Sigmoid colon (tissue), 7 donors: Measurements from ENCODE around the gene FCER2. TPM values are rescaled to one million over a fixed set of nuclear protein-coding genes. Genes with fewer than 3 reads are reported as not detected.
"Not testable (repeated sequence)": the region's sequence is repeated elsewhere in the genome, so short reads cannot be mapped to it uniquely, and the experiment has no call there.

Source experiments
- DNase-seq: peaks from one replicate; pipeline ENCODE4 v3.0.0-alpha.2; 2019
- H3K27ac ChIP-seq, 4 donors: fragments of 200-600 bp; sonication (generic); one replicate each; pipeline ENCODE4 v1.5.1; 2016 to 2019; ENCODE audit warnings: mild to moderate bottlenecking in 1 of 4
- H3K27me3 ChIP-seq, 3 donors: fragments of 200-600 bp; sonication (generic); one replicate each; pipeline ENCODE4 v1.5.1; 2019; ENCODE audit warnings: mild to moderate bottlenecking in 1 of 3
- H3K36me3 ChIP-seq, 4 donors: fragments of 200-600 bp; sonication (generic); one replicate each; pipeline ENCODE4 v1.5.1; 2016 to 2019
- H3K4me1 ChIP-seq, 4 donors: fragments of 200-600 bp; sonication (generic); one replicate each; pipeline ENCODE4 v1.5.1; 2017 to 2019
- H3K4me3 ChIP-seq, 4 donors: fragments of 200-600 bp; sonication (generic); one replicate each; pipeline ENCODE4 v1.5.1; 2017 to 2019; ENCODE audit warnings: mild to moderate bottlenecking in 2 of 4, moderate library complexity in 1 of 4
- H3K9me3 ChIP-seq, 4 donors: fragments of 200-600 bp in 3 of 4; sonication (generic) in 3 of 4; one replicate each; pipeline versions ENCODE4 v1.5.1 to v1.6.1; 2013 to 2019
- CTCF ChIP-seq, 4 experiments: fragments of 450-650 bp in 3 of 4; fragments of 200-600 bp in 1 of 4; IDR thresholded peaks; one replicate each; pipeline ENCODE4 v1.5.1; 2016 to 2019; ENCODE audit warnings: antibody characterized with exemption in 4 of 4, mild to moderate bottlenecking in 3 of 4, moderate library complexity in 2 of 4
- EP300 ChIP-seq, 4 donors: sonication (generic); formaldehyde crosslinking; IDR thresholded peaks; one replicate each; pipeline ENCODE4 v1.6.1; 2017; ENCODE audit warnings: antibody characterized with exemption in 4 of 4
- POLR2A ChIP-seq, 2 donors: fragments of 450-650 bp; IDR thresholded peaks; one replicate each; pipeline ENCODE4 v1.6.1; 2016; ENCODE audit warnings: antibody characterized with exemption in 2 of 2, mild to moderate bottlenecking in 2 of 2, moderate library complexity in 2 of 2
- POLR2AphosphoS5 ChIP-seq, 4 donors: sonication (generic); formaldehyde crosslinking; IDR thresholded peaks; one replicate each; pipeline ENCODE4 v1.6.1; 2017; ENCODE audit warnings: antibody characterized with exemption in 4 of 4
- WGBS, 2 donors: extraction: QIAGEN DNeasy Blood & Tissue Kit; methylation state at CpG; one replicate each; pipeline ENCODE4 v1.1.7; 2013; 5-methylcytosine and 5-hydroxymethylcytosine counted together
- intact Hi-C: fragments of 100-400 bp; cut with DNase I; formaldehyde crosslinking; loops from one replicate; pipeline ENCODE4 v1.15.1; 2023
- polyA plus RNA-seq, 3 donors: library from polyadenylated mRNA; stranded (reverse); fragments of 200-250 nt; gene quantifications; one replicate each; pipeline ENCODE4 v1.2.3, GENCODE V29; 2013
- total RNA-seq, 4 donors: library from RNA; depleted of rRNA; stranded (reverse); fragments of >200 nt; gene quantifications; one replicate each; pipeline ENCODE4 v1.1.0, GENCODE V29; 2016
- donor health status: healthy with polysubstance abuse.
- donor health status: Bipolar disorder and iron deficiency.
- donor health status: healthy.

Gene FCER2
- total and polyA plus RNA-seq, 7 donors, result 0.27 to 14.7 (median 0.61) TPM; not detected in 1

- Histone ChIP-seq H3K4me3 (no peak overlapping the region), H3K27me3 (peaks cover 0 to 46% (median 19%) of the 10 kb centered on the region in 3 donors), H3K9me3 (no peaks in the 10 kb centered on the region), H3K36me3 (no peaks in the 10 kb centered on the region), H3K4me1 (peaks cover 0 to 4% (median under 1%) of the 10 kb centered on the region in 4 donors), H3K27ac (no peak overlapping the region)
- 88 to 95% methylated on average over 26 of the region's 26 CpGs for WGBS, 2 donors
- TF ChIP-seq POLR2AphosphoS5 (IDR thresholded peaks at IDR 0.05), result no peak
- intact Hi-C loops, result no loop called here
- no peak for DNase-seq
Observed at GRCh38 chr19:7647156-7647555, 54.8 kb downstream of the FCER2 start.

- WGBS, 2 donors, result 91 to 92% methylated on average over 8 of the region's 8 CpGs
- H3K4me3 ChIP-seq, result no peak overlapping the region
- H3K27me3 ChIP-seq, result peaks cover 0 to 46% (median 19%) of the 10 kb centered on the region in 3 donors
- no peaks in the 10 kb centered on the region for H3K4me1 ChIP-seq
- H3K9me3 ChIP-seq, result no peaks in the 10 kb centered on the region
- intact Hi-C loops, result no loop called here
- H3K36me3 ChIP-seq, result no peaks in the 10 kb centered on the region
- DNase-seq, result no peak
- TF ChIP-seq EP300 (IDR thresholded peaks at IDR 0.05) (no peak), POLR2AphosphoS5 (IDR thresholded peaks at IDR 0.05) (no peak), CTCF (IDR thresholded peaks at IDR 0.05) (no peak), POLR2A (IDR thresholded peaks at IDR 0.05) (no peak)
- H3K27ac ChIP-seq, result no peak overlapping the region
Observed at GRCh38 chr19:7646426-7646700, 55.6 kb downstream of the FCER2 start.

- no peaks in the 10 kb centered on the region for H3K9me3 ChIP-seq
- no peak for DNase-seq
- H3K27ac ChIP-seq, result no peak overlapping the region
- H3K36me3 ChIP-seq, result no peaks in the 10 kb centered on the region
- TF ChIP-seq POLR2A (IDR thresholded peaks at IDR 0.05) (no peak), POLR2AphosphoS5 (IDR thresholded peaks at IDR 0.05) (no peak), EP300 (IDR thresholded peaks at IDR 0.05) (no peak)
- no peaks in the 10 kb centered on the region for H3K4me1 ChIP-seq
- H3K4me3 ChIP-seq, result no peak overlapping the region
- H3K27me3 ChIP-seq, result peaks cover 0 to 44% (median 19%) of the 10 kb centered on the region in 3 donors
- WGBS, 2 donors, result 83 to 88% methylated on average over 20 of the region's 20 CpGs
- intact Hi-C loops, result no loop called here
Observed at GRCh38 chr19:7645656-7646425, 56.1 kb downstream of the FCER2 start.

GRCh38 chr19:7645163-7645562, 56.8 kb downstream of the FCER2 start:
- no peak for TF ChIP-seq CTCF (IDR thresholded peaks at IDR 0.05)
- TF ChIP-seq POLR2AphosphoS5 (IDR thresholded peaks at IDR 0.05), result no peak
- TF ChIP-seq EP300 (IDR thresholded peaks at IDR 0.05), result no peak
- Histone ChIP-seq H3K36me3 (no peaks in the 10 kb centered on the region), H3K27me3 (peaks cover 0 to 39% (median 19%) of the 10 kb centered on the region in 3 donors), H3K4me3 (no peak overlapping the region), H3K9me3 (no peaks in the 10 kb centered on the region), H3K27ac (no peak overlapping the region), H3K4me1 (no peaks in the 10 kb centered on the region)
- intact Hi-C loops, result no loop called here
- DNase-seq, result no peak
- WGBS, 2 donors, result 91 to 93% methylated on average over 14 of the region's 14 CpGs

- no peaks in the 10 kb centered on the region for H3K4me1 ChIP-seq
- H3K4me3 ChIP-seq, result no peak overlapping the region
- intact Hi-C loops, result no loop called here
- TF ChIP-seq EP300 (IDR thresholded peaks at IDR 0.05), result no peak
- H3K9me3 ChIP-seq, result no peaks in the 10 kb centered on the region
- DNase-seq, result no peak
- no peaks in the 10 kb centered on the region for H3K36me3 ChIP-seq
- H3K27me3 ChIP-seq, result peaks cover 0 to 37% (median 21%) of the 10 kb centered on the region in 3 donors
- H3K27ac ChIP-seq, result no peak overlapping the region
- WGBS, 2 donors, result 95 to 96% methylated on average over 20 of the region's 20 CpGs
Observed at GRCh38 chr19:7644550-7644877, 57.4 kb downstream of the FCER2 start.

- H3K27me3 ChIP-seq, result peaks cover 0 to 43% (median 28%) of the 10 kb centered on the region in 3 donors
- intact Hi-C loops, H3K4me3 ChIP-seq, DNase-seq, H3K36me3 ChIP-seq, H3K27ac ChIP-seq, H3K9me3 ChIP-seq, H3K4me1 ChIP-seq: not testable (repeated sequence)
- WGBS, 2 donors, result 46 to 78% methylated on average over 10 of the region's 10 CpGs
Observed at GRCh38 chr19:7643629-7644549, 58.0 kb downstream of the FCER2 start.
